SK-N-SH (cell line): ENCODE results near the gene AGTRAP. TPM values are rescaled to one million over a fixed set of nuclear protein-coding genes. Genes with fewer than 3 reads are reported as not detected.

Experiments used
- CTCF ChIA-PET: fragments of 300-600, 350-600 bp; formaldehyde crosslinking; extraction: SDS; loops from one replicate; lab custom pipeline; 2021; lab: Yijun Ruan, JAX
- POLR2A ChIA-PET: fragments of 350-600 bp; sonication (Branson Sonifier 250); formaldehyde crosslinking; extraction: SDS; loops from one replicate; lab custom pipeline; 2020; ENCODE audit warnings: antibody characterized with exemption, inconsistent platforms; lab: Yijun Ruan, JAX
- DNase-seq: peaks from one replicate; pipeline ENCODE4 v3.0.0; 2012
- H2AFZ ChIP-seq: fragments of 200-600 bp; sonication (generic); 2 replicates; pipeline ENCODE4 v1.8.1; 2016; ENCODE audit warnings: antibody characterized with exemption, mild to moderate bottlenecking, low read depth
- H3F3A ChIP-seq: fragments of 200-600 bp; sonication (generic); replicated peaks from 2 replicates; pipeline ENCODE3; 2016; ENCODE audit warnings: antibody characterized with exemption, mild to moderate bottlenecking; ENCODE audit not compliant: insufficient read depth
- H3K27ac ChIP-seq, 2 experiments: fragments of 200-500 bp in 1 of 2; fragments of 200-600 bp in 1 of 2; sonication (Bioruptor generic) in 1 of 2; sonication (generic), shearing (Covaris generic) in 1 of 2; 2 replicates each; pipeline versions ENCODE4 v1.5.1 to v1.6.1; 2014 to 2016; ENCODE audit warnings: low read depth in 2 of 2, inconsistent platforms in 1 of 2, low read length in 1 of 2, mild to moderate bottlenecking in 1 of 2, mixed read lengths in 1 of 2
- H3K27me3 ChIP-seq: fragments of 200-600 bp; sonication (generic), shearing (Covaris generic); 2 replicates; pipeline ENCODE4 v1.6.1; 2016; ENCODE audit warnings: mixed run types; ENCODE audit not compliant: insufficient read depth
- H3K36me3 ChIP-seq, 2 experiments: fragments of 200-500 bp in 1 of 2; fragments of 200-600 bp in 1 of 2; sonication (Bioruptor generic) in 1 of 2; sonication (generic) in 1 of 2; replicated peaks in 1 of 2; 2 replicates each; pipeline versions ENCODE3 to v1.5.1; 2014 to 2016; ENCODE audit warnings: low read length in 1 of 2, mild to moderate bottlenecking in 1 of 2; ENCODE audit not compliant: insufficient read depth in 2 of 2, control insufficient read depth in 1 of 2
- H3K4me1 ChIP-seq, 2 experiments: fragments of 200-500 bp in 1 of 2; fragments of 200-600 bp in 1 of 2; sonication (Bioruptor generic) in 1 of 2; sonication (generic), shearing (Covaris generic) in 1 of 2; 2 replicates each; pipeline versions ENCODE4 v1.5.1 to v1.6.1; 2014 to 2016; ENCODE audit warnings: low read depth in 1 of 2, low read length in 1 of 2, mixed run types in 1 of 2; ENCODE audit not compliant: insufficient read depth in 2 of 2, control insufficient read depth in 1 of 2
- H3K4me2 ChIP-seq: fragments of 200-600 bp; sonication (generic), shearing (Covaris generic); 2 replicates; pipeline ENCODE4 v1.6.1; 2017; ENCODE audit warnings: mixed run types
- H3K4me3 ChIP-seq, 2 experiments: fragments of 200-500 bp in 1 of 2; fragments of 200-600 bp in 1 of 2; sonication (Bioruptor generic) in 1 of 2; sonication (generic), shearing (Covaris generic) in 1 of 2; 2 replicates each; pipeline versions ENCODE4 v1.5.1 to v1.8.1; 2014 to 2016; ENCODE audit warnings: low read depth in 2 of 2, inconsistent platforms in 1 of 2, low read length in 1 of 2, mild to moderate bottlenecking in 1 of 2, mixed read lengths in 1 of 2, moderate library complexity in 1 of 2
- H3K79me2 ChIP-seq: fragments of 200-600 bp; sonication (generic); 2 replicates; pipeline ENCODE4 v1.8.1; 2017; ENCODE audit warnings: mild to moderate bottlenecking; ENCODE audit not compliant: insufficient read depth
- H3K9ac ChIP-seq: fragments of 200-600 bp; sonication (generic); 2 replicates; pipeline ENCODE4 v1.6.1; 2017; ENCODE audit warnings: mixed run types
- H3K9me2 ChIP-seq: fragments of 200-600 bp; sonication (generic); 2 replicates; pipeline ENCODE4 v1.6.1; 2017; ENCODE audit warnings: mixed run types
- H3K9me3 ChIP-seq: fragments of 200-600 bp; sonication (generic); 2 replicates; pipeline ENCODE4 v1.6.1; 2017; ENCODE audit warnings: mixed run types, mild to moderate bottlenecking, moderate library complexity
- H4K20me1 ChIP-seq: fragments of 200-600 bp; sonication (generic); 2 replicates; pipeline ENCODE4 v1.6.1; 2017; ENCODE audit warnings: mild to moderate bottlenecking, mixed run types; ENCODE audit not compliant: insufficient read depth
- ELF1 ChIP-seq: IDR thresholded peaks from 2 replicates; pipeline ENCODE4 v1.4.0; 2012
- FOSL2 ChIP-seq: IDR thresholded peaks from 2 replicates; pipeline ENCODE4 v1.4.0; 2012; ENCODE audit warnings: low read depth, mild to moderate bottlenecking, moderate library complexity, borderline replicate concordance
- FOXM1 ChIP-seq: IDR thresholded peaks from 2 replicates; pipeline ENCODE4 v1.4.0; 2012; ENCODE audit warnings: low read depth, mild to moderate bottlenecking
- GATA2 ChIP-seq: sonication (generic); formaldehyde crosslinking; IDR thresholded peaks from 2 replicates; pipeline ENCODE4 v1.5.0; 2020; ENCODE audit warnings: mild to moderate bottlenecking, missing genetic modification reagents
- JUND ChIP-seq: IDR thresholded peaks from 2 replicates; pipeline ENCODE4 v1.4.0; 2012
- MAX ChIP-seq: IDR thresholded peaks from 2 replicates; pipeline ENCODE4 v1.4.0; 2012; ENCODE audit warnings: low read depth
- MEF2A ChIP-seq: IDR thresholded peaks from 2 replicates; pipeline ENCODE4 v1.4.0; 2012; ENCODE audit warnings: low read depth, borderline replicate concordance
- NFIC ChIP-seq: IDR thresholded peaks from 2 replicates; pipeline ENCODE4 v1.4.0; 2012; ENCODE audit warnings: borderline replicate concordance
- RAD21 ChIP-seq: IDR thresholded peaks from 2 replicates; pipeline ENCODE4 v1.6.1; 2012; ENCODE audit warnings: mild to moderate bottlenecking, low read length
- REST ChIP-seq: IDR thresholded peaks from 2 replicates; pipeline ENCODE4 v1.6.1; 2012; ENCODE audit warnings: mild to moderate bottlenecking, low read depth, low read length, moderate library complexity
- RFX5 ChIP-seq: IDR thresholded peaks from 2 replicates; pipeline ENCODE4 v1.6.1; 2012; ENCODE audit warnings: mild to moderate bottlenecking, improper control_type of control experiment, low read length
- RXRA ChIP-seq: IDR thresholded peaks from 2 replicates; pipeline ENCODE4 v1.4.0; 2012; ENCODE audit warnings: low read depth, mild to moderate bottlenecking, borderline replicate concordance
- SIN3A ChIP-seq: IDR thresholded peaks from 2 replicates; pipeline ENCODE4 v1.6.1; 2012; ENCODE audit warnings: low read depth, mild to moderate bottlenecking, low read length, moderate library complexity, borderline replicate concordance
- TAF1 ChIP-seq: IDR thresholded peaks from 2 replicates; pipeline ENCODE4 v1.6.1; 2012; ENCODE audit warnings: low read depth, mild to moderate bottlenecking, low read length, moderate library complexity, borderline replicate concordance
- TEAD4 ChIP-seq: IDR thresholded peaks from 2 replicates; pipeline ENCODE4 v1.4.0; 2012; ENCODE audit warnings: mild to moderate bottlenecking, borderline replicate concordance; ENCODE audit not compliant: insufficient read depth
- YY1 ChIP-seq: IDR thresholded peaks from 2 replicates; pipeline ENCODE4 v1.4.0; 2012; ENCODE audit warnings: low read depth, mild to moderate bottlenecking
- WGBS: methylation state at CpG from one replicate; pipeline ENCODE4 v1.1.6; 2017; ENCODE audit warnings: low lambda C conversion rate; 5-methylcytosine and 5-hydroxymethylcytosine counted together
- polyA plus RNA-seq, 3 experiments: library from polyadenylated mRNA; depleted of rRNA; stranded (reverse); fragments of >200 nt; gene quantifications; 2 replicates each; pipeline ENCODE4 v1.2.3, GENCODE V29; 2012

AGTRAP gene
- polyA plus RNA-seq, 1 of the 3 experiments (the other 2 are of a cell fraction) = 66.2 TPM

- TF ChIP-seq RFX5 (no peak), GATA2 (CRISPR knock-in tag) (no peak), MAX (no peak), TEAD4 (no peak)
- TF ChIP-seq, all 33 proteins: peak for 0
Observed at GRCh38 chr1:11697893-11698210, 38.1 kb upstream of the AGTRAP start (continued).

GRCh38 chr1:11700601-11701467 lies 35.1 kb upstream of the AGTRAP start:
- no peaks in the 10 kb centered on the region for H3K79me2 ChIP-seq
- no peaks in the 10 kb centered on the region for H3K9me2 ChIP-seq
- peak overlapping the region; percentile 56 for H3K4me2 ChIP-seq
- H3K9ac ChIP-seq = no peak overlapping the region
- TF ChIP-seq REST = no peak
- TF ChIP-seq SIN3A = no peak
- no peak for TF ChIP-seq RXRA
- TF ChIP-seq ELF1 = no peak
- TF ChIP-seq JUND = no peak
- TF ChIP-seq RFX5 = no peak
- no peak for TF ChIP-seq NFIC
- no peak for TF ChIP-seq MEF2A
- TF ChIP-seq FOSL2 = no peak
- TF ChIP-seq YY1 = no peak
- no peak for TF ChIP-seq TAF1
- TF ChIP-seq MAX = no peak
- TF ChIP-seq FOXM1 = no peak
- no peak for TF ChIP-seq RAD21
- CTCF ChIA-PET = interaction anchor here (0.9 to 3.9 kb wide), 8 partner anchors 9 to 56 kb away, joined by 4 to 16 read pairs (median 11); partner anchors contain the start of genes DRAXIN and FBXO6
- POLR2A ChIA-PET = no interaction called here
- no peaks in the 10 kb centered on the region; the same call in 1 of the 2 replicates for H3K27me3 ChIP-seq
- H4K20me1 ChIP-seq = no peaks in the 10 kb centered on the region
- 50% methylated on average over 20 of the region's 34 CpGs for WGBS
- H3K4me3 ChIP-seq = no peak overlapping the region
- no peak for DNase-seq
- H3K4me1 ChIP-seq = peaks cover 0 to 9% of the 10 kb centered on the region in 2 experiments; a peak in 1 of 4 replicates
- no peak overlapping the region for H3K27ac ChIP-seq
- no peaks in the 10 kb centered on the region for H3F3A ChIP-seq
- no peak overlapping the region for H2AFZ ChIP-seq
- no peaks in the 10 kb centered on the region for H3K9me3 ChIP-seq
- no peaks in the 10 kb centered on the region for H3K36me3 ChIP-seq
